CD4-positive, alpha-beta T cell (primary cell): Measurements from ENCODE around the gene LRSAM1. TPM values are rescaled to one million over a fixed set of nuclear protein-coding genes. Genes with fewer than 3 reads are reported as not detected.
A peak's percentile ranks its signal among the peaks of the same experiment; 100 is the strongest.

Experiments used
- ATAC-seq: fragments of 200-7000 bp; cut with Tn5 transposase; one replicate; pipeline ENCODE4 v1.10.0; 2022; ENCODE audit warnings: mild to moderate bottlenecking; ENCODE audit not compliant: poor library complexity
- CTCF ChIA-PET: fragments of 350-600 bp; sonication (Branson Sonifier 250); formaldehyde crosslinking; loops from one replicate; lab custom pipeline; 2021; ENCODE audit warnings: antibody characterized with exemption, inconsistent platforms; lab: Charles Lee
- POLR2A ChIA-PET: fragments of 350-600 bp; sonication (Branson Sonifier 250); formaldehyde crosslinking; loops from one replicate; lab custom pipeline; 2021; ENCODE audit warnings: antibody characterized with exemption, inconsistent platforms; lab: Charles Lee
- DNase-seq, 14 experiments: peaks; one replicate each; pipeline ENCODE4 v3.0.0-alpha.2; 2013 to 2020; ENCODE audit warnings: mixed read lengths in 2 of 14
- H3K27ac ChIP-seq, 2 donors: one replicate each; pipeline versions ENCODE4 v1.5.1 to v1.7.0; 2013; ENCODE audit warnings: low read length in 2 of 2, low read depth in 1 of 2, mild to moderate bottlenecking in 1 of 2
- H3K27me3 ChIP-seq, 2 experiments: 1 replicate in 1 of 2; 2 replicates in 1 of 2; pipeline versions ENCODE4 v1.6.1 to v1.7.0; 2013; ENCODE audit warnings: low read length in 2 of 2, control low read depth in 1 of 2, mild to moderate bottlenecking in 1 of 2, moderate library complexity in 1 of 2; ENCODE audit not compliant: insufficient read depth in 2 of 2, control insufficient read depth in 1 of 2
- H3K36me3 ChIP-seq: one replicate; pipeline ENCODE4 v1.6.1; 2013; ENCODE audit warnings: low read length, control low read depth; ENCODE audit not compliant: insufficient read depth
- H3K4me1 ChIP-seq: one replicate; pipeline ENCODE4 v1.6.1; 2013; ENCODE audit warnings: low read length, control low read depth; ENCODE audit not compliant: insufficient read depth
- H3K4me3 ChIP-seq: one replicate; pipeline ENCODE4 v1.5.1; 2013; ENCODE audit warnings: mild to moderate bottlenecking, low read length, moderate library complexity
- H3K9me3 ChIP-seq, 2 experiments: 1 replicate in 1 of 2; 2 replicates in 1 of 2; pipeline versions ENCODE4 v1.6.1 to v1.7.0; 2013; ENCODE audit warnings: low read length in 2 of 2, mild to moderate bottlenecking in 2 of 2, control low read depth in 1 of 2, moderate library complexity in 1 of 2; ENCODE audit not compliant: control insufficient read depth in 1 of 2, insufficient read depth in 1 of 2
- H3K27ac Mint-ChIP-seq: one replicate; pipeline ENCODE4 v1.8.0; 2020; ENCODE audit warnings: mixed read lengths
- H3K27me3 Mint-ChIP-seq: one replicate; pipeline ENCODE4 v1.8.0; 2021; ENCODE audit warnings: mixed read lengths
- H3K36me3 Mint-ChIP-seq: one replicate; pipeline ENCODE4 v1.8.0; 2021; ENCODE audit warnings: low read depth, mixed read lengths
- H3K4me1 Mint-ChIP-seq: one replicate; pipeline ENCODE4 v1.8.0; 2021; ENCODE audit warnings: low read depth, mixed read lengths
- H3K4me3 Mint-ChIP-seq: one replicate; pipeline ENCODE4 v1.8.0; 2020; ENCODE audit warnings: mild to moderate bottlenecking, mixed read lengths
- H3K9me3 Mint-ChIP-seq: one replicate; pipeline ENCODE4 v1.8.0; 2020; ENCODE audit warnings: mixed read lengths
- CTCF ChIP-seq: fragments of 200-600 bp; IDR thresholded peaks from one replicate; pipeline ENCODE4 v1.8.0; 2022; ENCODE audit warnings: antibody characterized with exemption, mild to moderate bottlenecking
- intact Hi-C, 2 experiments: fragments of 100-400 bp; cut with DNase I in 1 of 2; cut with micrococcal nuclease in 1 of 2; formaldehyde crosslinking; loops; one replicate each; pipeline versions ENCODE4 v1.15.1 to v1.9.0; 2023 to 2025; cut with DNase I, micrococcal nuclease
- total RNA-seq, 174 experiments: library from RNA in 2 of 174; stranded (reverse) in 2 of 174; gene quantifications; one replicate each; pipeline ENCODE4 v1.2.3 and lab custom pipeline; 2021 to 2026

The LRSAM1 gene
- total RNA-seq, 2 experiments from 2014 or later: 11.4 to 16.0 TPM

GRCh38 chr9:127451608-127451857, 223 bp downstream of the LRSAM1 start:
- DNase-seq: no peak
- ATAC-seq: no peak
- H3K4me1 Mint-ChIP-seq: peaks cover 40% of the 10 kb centered on the region
- H3K27ac Mint-ChIP-seq: peak overlapping the region; percentile 99
- peak overlapping the region; percentile 89 for H3K4me3 ChIP-seq
- peaks cover 64% of the 10 kb centered on the region for H3K36me3 Mint-ChIP-seq
- no peaks in the 10 kb centered on the region for H3K27me3 Mint-ChIP-seq
- TF ChIP-seq CTCF: no peak
- no peaks in the 10 kb centered on the region for H3K9me3 Mint-ChIP-seq
- peak overlapping the region; percentile 74 to 92 for H3K27ac ChIP-seq
- H3K4me1 ChIP-seq: peaks cover 41% of the 10 kb centered on the region
- peaks cover 38% of the 10 kb centered on the region for H3K36me3 ChIP-seq
- CTCF ChIA-PET: interaction anchor here (1.0 to 2.3 kb wide), 4 partner anchors 27 to 237 kb away, joined by 3 to 8 read pairs (median 4); partner anchors contain the start of genes SLC2A8 and ZNF79
- peak overlapping the region; percentile 99 for H3K4me3 Mint-ChIP-seq
- intact Hi-C loops: loop anchor here (1.0 to 10.0 kb wide), 8 partner anchors 27 to 1431 kb away; partner anchors contain the start of genes ZNF79 (in 2 of the 2), KYAT1 (in 1 of the 2), LRRC8A (in 1 of the 2) and ST6GALNAC4 (in 1 of the 2)
- H3K9me3 ChIP-seq: no peaks in the 10 kb centered on the region
- H3K27me3 ChIP-seq: no peaks in the 10 kb centered on the region
- POLR2A ChIA-PET: interaction anchor here (0.6 to 3.1 kb wide), 23 partner anchors 9 to 621 kb away, joined by 3 to 31 read pairs (median 4); partner anchors contain the start of genes CDK9, ENG, PTRH1 and SLC2A8

GRCh38 chr9:127451858-127452656, 747 bp downstream of the LRSAM1 start:
- H3K9me3 Mint-ChIP-seq: no peaks in the 10 kb centered on the region
- peaks cover 59% of the 10 kb centered on the region for H3K36me3 Mint-ChIP-seq
- intact Hi-C loops: loop anchor here (1.0 to 10.0 kb wide), 8 partner anchors 27 to 1430 kb away; partner anchors contain the start of genes ZNF79 (in 2 of the 2), KYAT1 (in 1 of the 2), LRRC8A (in 1 of the 2) and ST6GALNAC4 (in 1 of the 2)
- H3K4me3 Mint-ChIP-seq: peak overlapping the region; percentile 99
- ATAC-seq (peak; percentile 17), DNase-seq (peak in 13 of 14 experiments; percentile 11 to 73 (median 35))
- Histone ChIP-seq H3K9me3 (no peaks in the 10 kb centered on the region), H3K36me3 (peaks cover 36% of the 10 kb centered on the region), H3K4me3 (peak overlapping the region; percentile 89), H3K27ac (peak overlapping the region; percentile 74 to 92), H3K4me1 (peaks cover 41% of the 10 kb centered on the region), H3K27me3 (no peaks in the 10 kb centered on the region)
- TF ChIP-seq CTCF: no peak
- ChIA-PET POLR2A (interaction anchor here (0.6 to 3.1 kb wide), 20 partner anchors 8 to 413 kb away, joined by 3 to 31 read pairs (median 4); partner anchors contain the start of genes PTRH1, SLC2A8, TOR2A and TTC16), CTCF (interaction anchor here (0.9 to 2.3 kb wide), 3 partner anchors 28 to 282 kb away, joined by 3 to 8 read pairs (median 3); partner anchors contain the start of gene ZNF79)
- H3K4me1 Mint-ChIP-seq: peaks cover 40% of the 10 kb centered on the region
- H3K27ac Mint-ChIP-seq: peak overlapping the region; percentile 99
- no peaks in the 10 kb centered on the region for H3K27me3 Mint-ChIP-seq

- Histone ChIP-seq H3K27me3 (no peaks in the 10 kb centered on the region), H3K9me3 (no peaks in the 10 kb centered on the region), H3K27ac (no peak overlapping the region), H3K36me3 (peaks cover 36% of the 10 kb centered on the region), H3K4me1 (peaks cover 41% of the 10 kb centered on the region), H3K4me3 (no peak overlapping the region)
- H3K27me3 Mint-ChIP-seq: no peaks in the 10 kb centered on the region
- ChIA-PET CTCF (interaction anchor here (0.9 kb wide), 1 partner anchor 282 kb away, joined by 3 read pairs; no protein-coding TSS in a partner anchor), POLR2A (interaction anchor here (0.7 kb wide), 1 partner anchor 65 kb away, joined by 3 read pairs; no protein-coding TSS in a partner anchor)
- DNase-seq: no peak
- no peak for ATAC-seq
- H3K4me3 Mint-ChIP-seq: peak overlapping the region; percentile 99
- H3K27ac Mint-ChIP-seq: peak overlapping the region; percentile 99
- H3K9me3 Mint-ChIP-seq: no peaks in the 10 kb centered on the region
- peaks cover 40% of the 10 kb centered on the region for H3K4me1 Mint-ChIP-seq
- H3K36me3 Mint-ChIP-seq: peaks cover 57% of the 10 kb centered on the region
- intact Hi-C loops: loop anchor here (5.0 to 10.0 kb wide), 5 partner anchors 65 to 1430 kb away; partner anchors contain the start of genes KYAT1 (in 1 of the 2), LRRC8A (in 1 of the 2) and ST6GALNAC4 (in 1 of the 2)
- TF ChIP-seq CTCF: no peak
Observed at GRCh38 chr9:127452691-127453090, 1.4 kb downstream of the LRSAM1 start.
